SK-N-MC (cell line): ENCODE results near the gene MINDY4B.

Experiments used
- EZH2 ChIP-seq: fragments of 200-600 bp; sonication (generic); IDR thresholded peaks from one replicate; pipeline ENCODE4 v1.6.1; 2017; ENCODE audit warnings: antibody characterized with exemption
- POLR2AphosphoS5 ChIP-seq: IDR thresholded peaks from 2 replicates; pipeline ENCODE4 v1.6.1; 2012; ENCODE audit warnings: mild to moderate bottlenecking, low read depth, low read length, borderline replicate concordance

DNA sequence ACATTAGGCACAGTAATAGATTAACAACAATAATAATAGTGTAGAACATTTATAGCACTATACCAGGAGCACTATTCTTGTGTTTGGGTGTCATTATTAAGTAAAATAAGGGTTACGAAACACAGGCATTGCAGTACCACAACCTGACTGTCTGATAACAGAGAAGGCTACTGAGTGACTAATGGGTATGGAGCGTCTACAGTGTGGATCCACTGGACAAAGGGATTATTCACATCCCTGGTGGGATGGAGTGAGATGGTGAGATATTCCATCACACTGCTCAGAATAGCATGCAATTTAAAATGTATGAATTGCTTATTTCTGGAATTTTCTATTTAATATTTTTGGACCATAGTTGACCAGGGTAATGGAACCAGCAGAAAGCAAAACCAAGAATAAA is 18.2 kb downstream of the MINDY4B start:
- no peak for TF ChIP-seq EZH2
- TF ChIP-seq POLR2AphosphoS5 = no peak
